Neural progenitor cell (in vitro differentiated cells): ENCODE results near the gene VMP1. TPM values are rescaled to one million over a fixed set of nuclear protein-coding genes. Genes with fewer than 3 reads are reported as not detected.

Experiments
- DNase-seq: peaks from one replicate; pipeline ENCODE4 v3.0.0-alpha.2; 2016; ENCODE audit warnings: low spot score
- H2AFZ ChIP-seq: fragments of 200-600 bp; sonication (generic); replicated peaks from 2 replicates; pipeline ENCODE4 v1.6.1; 2016; ENCODE audit warnings: antibody characterized with exemption
- H3F3A ChIP-seq: fragments of 200-600 bp; sonication (generic); 2 replicates; pipeline ENCODE4 v1.6.1; 2016; ENCODE audit warnings: antibody characterized with exemption, low read depth
- H3K27ac ChIP-seq: fragments of 200-600 bp; sonication (generic); 2 replicates; pipeline ENCODE4 v1.5.1; 2016; ENCODE audit warnings: mild to moderate bottlenecking
- H3K27me3 ChIP-seq: fragments of 200-600 bp; sonication (generic); 2 replicates; pipeline ENCODE4 v1.6.1; 2016; ENCODE audit warnings: mild to moderate bottlenecking, moderate library complexity
- H3K36me3 ChIP-seq: fragments of 200-600 bp; sonication (generic); 2 replicates; pipeline ENCODE4 v1.5.1; 2016
- H3K4me1 ChIP-seq: fragments of 200-600 bp; sonication (generic); 2 replicates; pipeline ENCODE4 v1.6.1; 2016; ENCODE audit warnings: mixed run types
- H3K4me2 ChIP-seq: fragments of 200-600 bp; sonication (generic); 2 replicates; pipeline ENCODE4 v1.6.1; 2016
- H3K4me3 ChIP-seq: fragments of 200-600 bp; sonication (generic); 2 replicates; pipeline ENCODE4 v1.5.1; 2016
- H3K79me2 ChIP-seq: fragments of 200-600 bp; sonication (generic); 2 replicates; pipeline ENCODE4 v1.6.1; 2016; ENCODE audit warnings: low read depth
- H3K9ac ChIP-seq: fragments of 200-600 bp; sonication (generic); 2 replicates; pipeline ENCODE4 v1.6.1; 2016
- H3K9me3 ChIP-seq: fragments of 200-600 bp; sonication (generic); 2 replicates; pipeline ENCODE4 v1.5.1; 2016; ENCODE audit warnings: low read depth
- H4K20me1 ChIP-seq: fragments of 200-600 bp; sonication (generic); 2 replicates; pipeline ENCODE4 v1.6.1; 2016; ENCODE audit warnings: low read depth
- H3K27ac Mint-ChIP-seq: 3 replicates; pipeline ENCODE4 v1.8.0; 2021; ENCODE audit warnings: mixed read lengths
- H3K27me3 Mint-ChIP-seq: 2 replicates; pipeline ENCODE4 v1.8.0; 2022; ENCODE audit warnings: low read depth, mild to moderate bottlenecking, inconsistent platforms, moderate library complexity, mixed read lengths; ENCODE audit not compliant: insufficient read depth
- H3K36me3 Mint-ChIP-seq: 3 replicates; pipeline ENCODE4 v1.8.0; 2021; ENCODE audit warnings: mixed read lengths
- H3K4me1 Mint-ChIP-seq: 3 replicates; pipeline ENCODE4 v1.8.0; 2021; ENCODE audit warnings: mixed read lengths
- H3K4me3 Mint-ChIP-seq: 3 replicates; pipeline ENCODE4 v1.8.0; 2021; ENCODE audit warnings: mild to moderate bottlenecking, moderate library complexity, mixed read lengths
- H3K9me3 Mint-ChIP-seq: 3 replicates; pipeline ENCODE4 v1.8.0; 2020; ENCODE audit warnings: mixed read lengths
- EZH2 ChIP-seq: fragments of 200-600 bp; sonication (generic); IDR thresholded peaks from 2 replicates; pipeline ENCODE4 v1.6.1; 2017; ENCODE audit warnings: antibody characterized with exemption, mild to moderate bottlenecking, moderate library complexity
- EZH2phosphoT487 ChIP-seq: fragments of 200-600 bp; sonication (generic); IDR thresholded peaks from 2 replicates; pipeline ENCODE4 v1.6.1; 2017; ENCODE audit warnings: antibody characterized with exemption
- total RNA-seq: library from RNA; depleted of rRNA; stranded (reverse); fragments of >200 nt; gene quantifications from 2 replicates; pipeline ENCODE4 v1.2.3, GENCODE V29; 2015; ENCODE audit warnings: low replicate concordance
- TF ChIP-seq, protein P1 (sequence below): fragments of 200-600 bp; sonication (generic); IDR thresholded peaks from 2 replicates; pipeline ENCODE4 v1.5.1; 2017; ENCODE audit warnings: antibody characterized with exemption, mild to moderate bottlenecking

The VMP1 gene
- total RNA-seq, 1 donor from 2014 or later = 62.1 TPM

DNA sequence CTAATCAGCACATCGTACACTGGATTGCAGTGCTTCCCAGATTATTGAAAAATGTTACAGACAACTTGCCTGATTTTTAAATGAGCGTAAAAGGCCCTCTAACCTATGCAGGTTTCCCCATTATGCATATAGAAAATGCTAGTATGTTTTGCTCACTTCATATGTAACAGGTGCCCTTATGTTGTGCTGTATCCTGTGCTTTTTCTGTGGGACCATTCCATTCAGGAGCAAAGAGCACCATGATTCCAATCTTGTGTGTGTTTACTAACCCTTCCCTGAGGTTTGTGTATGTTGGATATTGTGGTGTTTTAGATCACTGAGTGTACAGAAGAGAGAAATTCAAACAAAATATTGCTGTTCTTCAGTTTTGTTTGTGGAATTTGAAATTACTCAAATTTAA is 13.1 kb upstream of the VMP1 start:
- Histone ChIP-seq H3K4me1 (no peaks in the 10 kb centered on the region), H3K9me3 (no peaks in the 10 kb centered on the region), H3K27ac (no peak overlapping the region), H2AFZ (no peak overlapping the region), H3K9ac (no peak overlapping the region), H4K20me1 (peaks cover 28% of the 10 kb centered on the region), H3K27me3 (no peaks in the 10 kb centered on the region), H3F3A (peaks cover 20% of the 10 kb centered on the region), H3K4me2 (no peak overlapping the region), H3K36me3 (peaks cover 17% of the 10 kb centered on the region), H3K4me3 (no peak overlapping the region), H3K79me2 (peaks cover 73% of the 10 kb centered on the region)
- H3K27me3 Mint-ChIP-seq = no peaks in the 10 kb centered on the region
- no peak for DNase-seq
- TF ChIP-seq, protein P1, sequence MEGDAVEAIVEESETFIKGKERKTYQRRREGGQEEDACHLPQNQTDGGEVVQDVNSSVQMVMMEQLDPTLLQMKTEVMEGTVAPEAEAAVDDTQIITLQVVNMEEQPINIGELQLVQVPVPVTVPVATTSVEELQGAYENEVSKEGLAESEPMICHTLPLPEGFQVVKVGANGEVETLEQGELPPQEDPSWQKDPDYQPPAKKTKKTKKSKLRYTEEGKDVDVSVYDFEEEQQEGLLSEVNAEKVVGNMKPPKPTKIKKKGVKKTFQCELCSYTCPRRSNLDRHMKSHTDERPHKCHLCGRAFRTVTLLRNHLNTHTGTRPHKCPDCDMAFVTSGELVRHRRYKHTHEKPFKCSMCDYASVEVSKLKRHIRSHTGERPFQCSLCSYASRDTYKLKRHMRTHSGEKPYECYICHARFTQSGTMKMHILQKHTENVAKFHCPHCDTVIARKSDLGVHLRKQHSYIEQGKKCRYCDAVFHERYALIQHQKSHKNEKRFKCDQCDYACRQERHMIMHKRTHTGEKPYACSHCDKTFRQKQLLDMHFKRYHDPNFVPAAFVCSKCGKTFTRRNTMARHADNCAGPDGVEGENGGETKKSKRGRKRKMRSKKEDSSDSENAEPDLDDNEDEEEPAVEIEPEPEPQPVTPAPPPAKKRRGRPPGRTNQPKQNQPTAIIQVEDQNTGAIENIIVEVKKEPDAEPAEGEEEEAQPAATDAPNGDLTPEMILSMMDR = no peak
- no peak for TF ChIP-seq EZH2phosphoT487
- no peak for TF ChIP-seq EZH2
- H3K4me3 Mint-ChIP-seq = no peak overlapping the region
- no peaks in the 10 kb centered on the region for H3K4me1 Mint-ChIP-seq
- no peaks in the 10 kb centered on the region for H3K9me3 Mint-ChIP-seq
- H3K27ac Mint-ChIP-seq = no peak overlapping the region
- H3K36me3 Mint-ChIP-seq = peaks cover 46% of the 10 kb centered on the region

DNA sequence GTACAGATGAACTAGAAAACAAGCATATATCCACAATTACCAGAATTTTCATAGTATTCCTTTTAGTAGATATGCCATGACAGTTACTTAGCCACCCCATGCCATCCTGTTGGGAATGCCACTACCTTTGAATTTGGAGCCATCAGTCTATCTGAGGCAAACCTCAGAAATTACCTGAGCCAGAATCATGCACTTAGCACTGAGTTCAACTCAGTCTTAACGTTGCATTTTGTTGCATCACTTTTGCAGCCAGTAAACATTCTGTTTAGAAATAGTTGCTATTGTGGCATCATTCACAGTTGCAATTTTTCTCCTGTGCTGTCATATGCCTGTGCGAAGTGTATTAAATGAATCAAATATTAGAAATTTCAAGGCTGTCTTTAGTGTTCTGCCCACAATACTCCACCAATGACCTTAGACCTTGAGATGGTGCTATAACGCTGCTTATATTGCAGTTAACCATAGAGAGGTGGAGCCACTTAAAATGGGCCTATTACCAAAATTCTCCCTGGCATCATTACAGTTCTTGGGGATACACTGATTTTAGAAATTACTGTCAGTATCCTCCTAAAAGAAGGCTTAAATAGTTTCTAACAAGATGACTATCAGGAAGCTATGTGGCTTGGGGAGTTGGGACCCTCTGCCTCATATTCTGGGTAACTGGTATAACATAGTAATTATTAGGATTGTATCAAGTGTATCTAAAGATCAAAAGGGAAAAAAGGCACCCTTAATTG is 11.3 kb upstream of the VMP1 start:
- no peak overlapping the region for H2AFZ ChIP-seq
- Mint-ChIP-seq H3K4me3 (no peak overlapping the region), H3K36me3 (peaks cover 42% of the 10 kb centered on the region), H3K27ac (no peak overlapping the region), H3K9me3 (no peaks in the 10 kb centered on the region), H3K4me1 (no peaks in the 10 kb centered on the region), H3K27me3 (no peaks in the 10 kb centered on the region)
- TF ChIP-seq, protein P1 = no peak
- no peak for TF ChIP-seq EZH2phosphoT487
- no peak for TF ChIP-seq EZH2
- no peak for DNase-seq
- H3K27me3 ChIP-seq = no peaks in the 10 kb centered on the region
- H4K20me1 ChIP-seq = peaks cover 39% of the 10 kb centered on the region
- no peaks in the 10 kb centered on the region for H3K4me1 ChIP-seq
- no peak overlapping the region for H3K27ac ChIP-seq
- no peak overlapping the region for H3K4me3 ChIP-seq
- peaks cover 6% of the 10 kb centered on the region for H3K36me3 ChIP-seq
- H3K4me2 ChIP-seq = no peak overlapping the region
- H3K9me3 ChIP-seq = no peaks in the 10 kb centered on the region
- H3K79me2 ChIP-seq = peaks cover 77% of the 10 kb centered on the region
- no peak overlapping the region for H3K9ac ChIP-seq
- H3F3A ChIP-seq = peaks cover 20% of the 10 kb centered on the region

DNA sequence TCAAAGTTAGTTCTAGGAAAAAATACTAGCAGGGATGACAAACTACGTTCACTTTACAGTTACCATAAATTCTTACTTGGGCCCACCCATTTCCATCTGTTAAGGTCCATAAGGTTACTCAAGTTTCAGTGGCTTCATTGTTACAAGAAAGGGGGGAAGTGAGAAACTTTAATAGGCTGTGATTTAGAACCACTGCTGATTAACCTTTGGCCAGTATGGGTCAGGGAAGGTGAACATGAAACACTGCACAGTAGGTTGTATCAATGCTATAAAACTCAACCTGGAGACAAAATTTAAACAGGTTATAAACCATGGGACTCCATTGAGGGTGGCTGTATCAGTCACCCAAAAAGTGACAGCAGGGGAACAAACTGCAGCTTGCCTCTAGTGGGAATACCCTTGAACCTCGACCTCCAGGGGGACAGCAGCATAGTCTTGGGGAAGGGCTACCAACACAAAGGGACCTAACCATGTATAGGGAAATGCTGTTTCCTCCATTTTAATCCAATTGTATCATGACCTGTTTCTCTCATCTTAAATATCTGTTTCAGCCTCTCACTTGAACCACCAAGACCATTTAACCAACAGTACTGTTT is 10.7 kb upstream of the VMP1 start:
- H3K27ac ChIP-seq = no peak overlapping the region
- H3K9me3 ChIP-seq = no peaks in the 10 kb centered on the region
- H3K4me1 Mint-ChIP-seq = no peaks in the 10 kb centered on the region
- peaks cover 84% of the 10 kb centered on the region for H3K79me2 ChIP-seq
- no peaks in the 10 kb centered on the region for H3K27me3 ChIP-seq
- no peak overlapping the region for H3K4me3 Mint-ChIP-seq
- H3K4me2 ChIP-seq = no peak overlapping the region
- H3F3A ChIP-seq = peaks cover 20% of the 10 kb centered on the region
- no peak for DNase-seq
- H3K9ac ChIP-seq = no peak overlapping the region
- no peak overlapping the region for H3K4me3 ChIP-seq
- no peaks in the 10 kb centered on the region for H3K9me3 Mint-ChIP-seq
- no peaks in the 10 kb centered on the region for H3K27me3 Mint-ChIP-seq
- no peaks in the 10 kb centered on the region for H3K4me1 ChIP-seq
- no peak overlapping the region for H3K27ac Mint-ChIP-seq
- peaks cover 5% of the 10 kb centered on the region for H3K36me3 ChIP-seq
- no peak overlapping the region for H2AFZ ChIP-seq
- peaks cover 39% of the 10 kb centered on the region for H3K36me3 Mint-ChIP-seq
- peaks cover 45% of the 10 kb centered on the region for H4K20me1 ChIP-seq
- TF ChIP-seq, protein P1 = no peak
- TF ChIP-seq EZH2phosphoT487 (no peak), EZH2 (no peak)
